Mucosa of descending colon (tissue), 3 donors: ENCODE data around the gene CST7. TPM values are rescaled to one million over a fixed set of nuclear protein-coding genes. Genes with fewer than 3 reads are reported as not detected.

Experiments
- ATAC-seq: fragments of 200-7000 bp; cut with Tn5 transposase; one replicate; pipeline ENCODE4 v1.9.1; 2020; ENCODE audit warnings: mild to moderate bottlenecking, moderate library complexity
- DNase-seq, 3 donors: peaks; one replicate each; pipeline ENCODE4 v3.0.0-alpha.2; 2020
- H3K36me3 ChIP-seq: fragments of 200-600 bp; one replicate; pipeline ENCODE4 v1.8.0; 2021; ENCODE audit warnings: low read depth, mild to moderate bottlenecking
- H3K4me1 ChIP-seq: fragments of 200-600 bp; one replicate; pipeline ENCODE4 v1.8.0; 2021; ENCODE audit warnings: low read depth, mild to moderate bottlenecking
- H3K4me3 ChIP-seq: fragments of 200-600 bp; one replicate; pipeline ENCODE4 v1.8.0; 2021; ENCODE audit warnings: mild to moderate bottlenecking
- H3K9me3 ChIP-seq: fragments of 200-600 bp; one replicate; pipeline ENCODE4 v1.8.0; 2021; ENCODE audit warnings: mild to moderate bottlenecking
- CTCF ChIP-seq: fragments of 200-600 bp; IDR thresholded peaks from one replicate; pipeline ENCODE4 v1.8.0; 2022; ENCODE audit warnings: antibody characterized with exemption, mild to moderate bottlenecking
- intact Hi-C, 2 donors: fragments of 100-400 bp; cut with DNase I in 1 of 2; cut with micrococcal nuclease in 1 of 2; formaldehyde crosslinking; loops; one replicate each; pipeline versions ENCODE4 v1.11.0 to v1.11.1; 2022; cut with DNase I, micrococcal nuclease
- total RNA-seq, 3 donors: library from RNA; stranded (reverse); fragmentation: NEBNext Ultra II Directional in 2 of 3; extraction: Animal tissue kit (Norgen Biotek cat#: 25700) in 2 of 3; gene quantifications; one replicate each; pipeline versions ENCODE4 v1.2.1 to v1.2.4, GENCODE V29; 2021 to 2023
- donor health status: DM: no; HTN: no; CAD: no; lungs with moderate emphysema.
- donor health status: DM: no; HTN: no; CAD: no.
- donor health status: DM: no; HTN: yes; CAD: no.

The CST7 gene
- total RNA-seq, 3 donors from 2014 or later, result 1.4 to 2.3 (median 1.7) TPM

DNA sequence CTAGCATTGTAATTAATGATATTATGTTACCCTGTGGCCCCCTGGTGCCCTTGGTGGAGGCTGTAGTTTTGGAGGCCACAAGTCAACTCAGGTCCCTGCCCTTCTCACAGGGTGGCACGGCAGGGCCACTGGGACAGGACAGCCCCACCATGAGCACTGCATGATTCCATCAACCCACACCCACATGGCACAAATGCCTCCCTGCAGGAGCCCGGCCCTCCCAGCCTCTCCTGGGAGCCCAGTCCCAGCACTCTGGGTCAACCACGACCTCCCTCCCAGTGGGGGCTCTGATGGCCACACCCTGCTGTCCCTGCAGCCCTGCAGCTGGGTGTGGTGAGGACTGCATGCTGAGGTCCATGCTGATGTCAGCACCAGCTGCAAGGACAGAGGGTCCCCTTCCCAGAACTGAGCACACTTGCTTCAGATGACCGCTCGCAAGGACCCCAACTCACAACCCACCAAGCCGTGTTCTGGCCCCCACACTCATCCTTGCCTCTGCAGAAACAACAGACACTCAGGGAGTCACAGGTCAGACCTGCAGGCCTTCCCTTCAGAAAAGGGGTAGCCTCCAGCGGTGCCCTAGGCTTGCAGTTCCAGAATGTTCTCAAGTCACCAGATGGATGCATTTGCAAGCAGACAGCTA is 15.7 kb upstream of the CST7 start:
- TF ChIP-seq CTCF, result no peak
- H3K4me1 ChIP-seq, result peaks cover 4% of the 10 kb centered on the region
- no peak for ATAC-seq
- H3K9me3 ChIP-seq, result no peaks in the 10 kb centered on the region
- intact Hi-C loops, result no loop called here
- no peak for DNase-seq
- H3K36me3 ChIP-seq, result no peaks in the 10 kb centered on the region
- no peak overlapping the region for H3K4me3 ChIP-seq

DNA sequence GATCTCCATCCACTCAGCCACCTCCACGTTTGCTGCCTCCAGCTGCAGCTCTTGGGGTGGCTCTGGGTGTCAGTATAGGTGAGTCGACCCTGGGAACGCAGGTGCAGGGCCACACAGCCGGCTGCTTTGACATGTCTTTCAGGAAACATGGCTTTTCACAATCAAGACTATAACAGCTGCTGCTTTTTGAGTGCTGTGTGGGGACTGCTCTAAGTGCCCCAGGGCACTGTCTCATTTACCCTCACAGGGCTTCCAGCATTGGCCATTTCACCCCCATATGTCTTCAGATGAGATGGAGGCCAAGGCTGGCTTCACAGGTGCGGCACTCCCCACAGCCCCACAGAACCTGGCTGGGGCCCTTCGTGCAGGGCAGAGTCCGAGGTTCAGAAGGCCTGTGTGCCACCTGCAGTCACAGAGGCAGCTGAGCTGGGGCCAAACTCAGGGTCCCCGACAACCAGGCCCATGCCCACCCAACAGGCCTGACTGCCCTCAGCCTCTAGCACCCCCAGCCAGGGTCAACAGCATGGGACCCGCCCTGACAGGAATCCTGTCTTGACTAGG is 14.9 kb upstream of the CST7 start:
- Histone ChIP-seq H3K36me3 (no peaks in the 10 kb centered on the region), H3K9me3 (no peaks in the 10 kb centered on the region), H3K4me3 (no peak overlapping the region), H3K4me1 (peaks cover 4% of the 10 kb centered on the region)
- intact Hi-C loops, result no loop called here
- ATAC-seq (peak; percentile 48), DNase-seq (peak in 2 of 3 donors; percentile 25 to 47)
- TF ChIP-seq CTCF, result no peak

DNA sequence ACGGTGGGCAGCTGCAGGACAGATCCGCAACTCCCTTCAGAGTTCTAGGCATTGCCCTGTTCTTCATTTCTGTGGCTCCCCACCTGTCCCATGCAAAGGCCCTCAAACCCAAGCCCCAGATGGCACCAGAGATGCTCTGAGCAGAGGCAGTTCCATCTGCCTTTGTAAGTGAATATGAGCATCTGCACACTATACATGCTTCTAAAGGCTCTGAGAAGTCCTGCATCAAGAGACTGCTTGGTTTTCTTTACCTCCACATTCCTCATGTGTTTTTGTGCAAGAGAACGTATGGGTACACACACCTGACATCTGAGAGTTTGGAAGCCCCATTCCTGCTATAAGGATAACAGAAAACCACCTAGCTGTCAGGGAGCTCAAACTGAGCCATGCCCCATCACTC is 14.4 kb upstream of the CST7 start:
- H3K9me3 ChIP-seq, result no peaks in the 10 kb centered on the region
- ATAC-seq (no peak), DNase-seq (no peak)
- no peaks in the 10 kb centered on the region for H3K36me3 ChIP-seq
- intact Hi-C loops, result no loop called here
- no peak overlapping the region for H3K4me3 ChIP-seq
- TF ChIP-seq CTCF, result no peak
- H3K4me1 ChIP-seq, result peaks cover 4% of the 10 kb centered on the region

- DNase-seq (no peak), ATAC-seq (no peak)
Observed at GRCh38 chr20:24935140-24935539, 13.9 kb upstream of the CST7 start.

GRCh38 chr20:24935766-24936525 is 13.1 kb upstream of the CST7 start:
- intact Hi-C loops, result no loop called here
- Histone ChIP-seq H3K4me3 (no peak overlapping the region), H3K4me1 (peaks cover 4% of the 10 kb centered on the region), H3K9me3 (no peaks in the 10 kb centered on the region), H3K36me3 (no peaks in the 10 kb centered on the region)
- TF ChIP-seq CTCF, result no peak
- no peak for ATAC-seq
- no peak for DNase-seq

More at GRCh38 chr20:24935140-24935539, 13.9 kb upstream of the CST7 start:
- no peak overlapping the region for H3K4me3 ChIP-seq
- intact Hi-C loops, result no loop called here
- no peaks in the 10 kb centered on the region for H3K36me3 ChIP-seq
- H3K9me3 ChIP-seq, result no peaks in the 10 kb centered on the region
- H3K4me1 ChIP-seq, result peaks cover 4% of the 10 kb centered on the region
- TF ChIP-seq CTCF, result no peak
